ENCODE data around the gene NHLRC4. TPM values are rescaled to one million over a fixed set of nuclear protein-coding genes. Genes with fewer than 3 reads are reported as not detected.

NHLRC4 gene
- polyA plus RNA-seq, 3 donors = 6.4 to 6.9 (median 6.6) TPM

- no peak for DNase-seq (ENCODE audit: low read depth in 3 of 3, low spot score in 2 of 3)
Measured at GRCh38 chr16:549544-550263, 17.1 kb upstream of the NHLRC4 start.

- DNase-seq (ENCODE audit: low read depth in 3 of 3, low spot score in 2 of 3) = no peak
Measured at GRCh38 chr16:551210-551609, 15.6 kb upstream of the NHLRC4 start.

- no peak for DNase-seq (ENCODE audit: low read depth in 3 of 3, low spot score in 2 of 3)
Measured at GRCh38 chr16:552171-552570, 14.6 kb upstream of the NHLRC4 start.

- DNase-seq (ENCODE audit: low read depth in 3 of 3, low spot score in 2 of 3) = no peak
Measured at GRCh38 chr16:553601-554296, 13.1 kb upstream of the NHLRC4 start.

- DNase-seq (ENCODE audit: low read depth in 3 of 3, low spot score in 2 of 3) = no peak
Measured at GRCh38 chr16:554297-554621, 12.5 kb upstream of the NHLRC4 start.

GRCh38 chr16:554640-555365, 12.0 kb upstream of the NHLRC4 start:
- no peak for DNase-seq (ENCODE audit: low read depth in 3 of 3, low spot score in 2 of 3)

GRCh38 chr16:555528-556473, 11.0 kb upstream of the NHLRC4 start:
- no peak for DNase-seq (ENCODE audit: low read depth in 3 of 3, low spot score in 2 of 3)

- DNase-seq (ENCODE audit: low read depth in 3 of 3, low spot score in 2 of 3) = no peak
Measured at GRCh38 chr16:556474-557173, 10.2 kb upstream of the NHLRC4 start.

GRCh38 chr16:557463-558297, 9.1 kb upstream of the NHLRC4 start:
- DNase-seq (ENCODE audit: low read depth in 3 of 3, low spot score in 2 of 3) = no peak

- DNase-seq (ENCODE audit: low read depth in 3 of 3, low spot score in 2 of 3) = no peak
Measured at GRCh38 chr16:558298-559020, 8.3 kb upstream of the NHLRC4 start.

GRCh38 chr16:559021-559380, 7.8 kb upstream of the NHLRC4 start:
- DNase-seq (ENCODE audit: low read depth in 3 of 3, low spot score in 2 of 3) = no peak

- no peak for DNase-seq (ENCODE audit: low read depth in 3 of 3, low spot score in 2 of 3)
Measured at GRCh38 chr16:559411-560203, 7.2 kb upstream of the NHLRC4 start.

GRCh38 chr16:560204-560700, 6.6 kb upstream of the NHLRC4 start, which contains the start of gene PRR35:
Gene PRR35, plus strand, starts transcription at chr16:560394. Its CDS starts 2,901 bp downstream, at chr16:563295.
- DNase-seq (ENCODE audit: low read depth in 3 of 3, low spot score in 2 of 3) = no peak

- DNase-seq (ENCODE audit: low read depth in 3 of 3, low spot score in 2 of 3) = no peak
Measured at GRCh38 chr16:560701-561412, 5.9 kb upstream of the NHLRC4 start.

- no peak for DNase-seq (ENCODE audit: low read depth in 3 of 3, low spot score in 2 of 3)
Measured at GRCh38 chr16:561413-561794, 5.4 kb upstream of the NHLRC4 start.

- no peak for DNase-seq (ENCODE audit: low read depth in 3 of 3, low spot score in 2 of 3)
Measured at GRCh38 chr16:561957-562938, 4.6 kb upstream of the NHLRC4 start.
